ENCODE results near the gene FAM184A. TPM values are rescaled to one million over a fixed set of nuclear protein-coding genes. Genes with fewer than 3 reads are reported as not detected.
A peak's percentile ranks its signal among the peaks of the same experiment; 100 is the strongest.
"Not testable (repeated sequence)": the region's sequence is repeated elsewhere in the genome, so short reads cannot be mapped to it uniquely, and the experiment has no call there.

The FAM184A gene
- 8.7 TPM for total RNA-seq (ENCODE audit: insufficient read depth, low replicate concordance)

DNA sequence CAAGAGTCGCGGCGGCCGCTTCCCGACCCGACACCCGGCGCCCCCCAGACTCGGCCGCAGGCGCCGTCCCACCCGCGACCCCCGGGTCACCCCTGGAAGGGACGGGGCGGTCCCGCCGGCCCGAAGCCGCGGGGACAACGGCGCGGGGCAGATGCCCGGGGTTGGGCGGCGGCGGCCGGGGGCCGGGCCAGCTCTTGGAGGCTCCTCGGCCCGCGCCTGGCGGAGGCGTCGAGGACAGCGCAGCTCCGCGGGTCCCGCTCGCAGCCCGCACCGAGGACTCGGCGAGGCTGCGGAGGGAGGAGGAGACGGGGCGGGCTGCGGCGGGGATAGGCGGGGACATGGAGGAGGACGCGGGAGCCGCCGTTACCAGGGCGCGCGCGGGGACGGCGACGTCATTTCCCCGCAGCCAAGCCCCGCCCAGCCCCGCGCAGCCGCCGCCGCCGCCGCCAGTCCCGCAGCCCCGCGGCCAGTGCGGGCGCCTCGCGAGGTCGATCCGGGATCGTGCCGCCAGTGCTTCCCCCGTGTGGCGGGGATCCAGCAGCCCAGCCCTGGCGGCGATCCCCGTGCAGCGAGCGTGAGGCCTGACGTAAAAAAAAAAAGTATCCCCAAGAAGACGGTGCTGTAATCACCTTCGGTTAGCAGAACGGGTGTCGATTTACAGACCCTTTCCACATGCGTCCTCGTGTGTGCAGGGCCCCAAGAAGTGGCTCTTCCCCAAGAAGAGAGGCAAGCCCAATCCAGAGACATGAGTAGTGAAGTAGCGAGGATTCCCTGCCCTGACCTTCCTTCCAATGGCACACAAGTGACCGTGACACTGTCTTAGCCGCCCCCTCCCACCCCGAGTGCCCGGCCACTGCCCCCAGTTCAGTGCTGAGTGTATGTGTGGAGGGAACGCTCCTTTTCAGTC lies at the start of gene FAM184A:
TSS of gene FAM184A (minus strand) at position 289 of the 907 bp plus-strand sequence. CDS start 365 bp downstream, outside the sequence.
- DNase-seq (ENCODE audit: low spot score) = peak; percentile 53

- DNase-seq (ENCODE audit: low spot score) = no peak
Observed at GRCh38 chr6:119127627-119128026, 49.2 kb upstream of the FAM184A start.

GRCh38 chr6:119126826-119127225 lies 48.4 kb upstream of the FAM184A start:
- no peak for DNase-seq (ENCODE audit: low spot score)

GRCh38 chr6:119126140-119126539 lies 47.7 kb upstream of the FAM184A start:
- DNase-seq (ENCODE audit: low spot score) = no peak

- DNase-seq (ENCODE audit: low spot score) = no peak
Observed at GRCh38 chr6:119125576-119125975, 47.1 kb upstream of the FAM184A start.

GRCh38 chr6:119124079-119124824 lies 45.8 kb upstream of the FAM184A start:
- no peak for DNase-seq (ENCODE audit: low spot score)

GRCh38 chr6:119122336-119122735 lies 43.9 kb upstream of the FAM184A start:
- DNase-seq (ENCODE audit: low spot score) = no peak

- DNase-seq (ENCODE audit: low spot score) = no peak
Observed at GRCh38 chr6:119121367-119121766, 42.9 kb upstream of the FAM184A start.

DNA sequence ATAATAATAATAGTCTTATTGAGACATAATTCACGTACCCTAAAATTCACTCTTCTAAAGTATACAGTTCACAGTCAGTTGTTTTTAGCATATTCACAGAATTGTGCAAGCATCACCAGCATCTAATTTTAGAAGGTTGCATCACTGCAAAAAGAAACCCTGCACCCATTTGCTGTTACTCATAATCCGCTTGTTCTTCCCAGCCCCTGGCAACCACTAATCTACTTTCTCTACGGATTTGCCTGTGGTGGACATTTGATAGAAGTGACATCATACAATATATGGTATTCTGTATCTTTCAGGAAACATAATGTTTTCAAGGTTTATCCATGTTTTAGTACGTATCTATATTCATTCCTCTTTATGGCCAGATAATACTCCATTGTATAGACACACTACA lies 41.5 kb upstream of the FAM184A start:
- DNase-seq (ENCODE audit: low spot score) = peak; percentile 53

- DNase-seq (ENCODE audit: low spot score) = not testable (repeated sequence)
Observed at GRCh38 chr6:119119062-119119461, 40.6 kb upstream of the FAM184A start.

- DNase-seq (ENCODE audit: low spot score) = peak; percentile 28
Observed at GRCh38 chr6:119116712-119117281, 38.3 kb upstream of the FAM184A start.

- no peak for DNase-seq (ENCODE audit: low spot score)
Observed at GRCh38 chr6:119113961-119114360, 35.5 kb upstream of the FAM184A start.

DNA sequence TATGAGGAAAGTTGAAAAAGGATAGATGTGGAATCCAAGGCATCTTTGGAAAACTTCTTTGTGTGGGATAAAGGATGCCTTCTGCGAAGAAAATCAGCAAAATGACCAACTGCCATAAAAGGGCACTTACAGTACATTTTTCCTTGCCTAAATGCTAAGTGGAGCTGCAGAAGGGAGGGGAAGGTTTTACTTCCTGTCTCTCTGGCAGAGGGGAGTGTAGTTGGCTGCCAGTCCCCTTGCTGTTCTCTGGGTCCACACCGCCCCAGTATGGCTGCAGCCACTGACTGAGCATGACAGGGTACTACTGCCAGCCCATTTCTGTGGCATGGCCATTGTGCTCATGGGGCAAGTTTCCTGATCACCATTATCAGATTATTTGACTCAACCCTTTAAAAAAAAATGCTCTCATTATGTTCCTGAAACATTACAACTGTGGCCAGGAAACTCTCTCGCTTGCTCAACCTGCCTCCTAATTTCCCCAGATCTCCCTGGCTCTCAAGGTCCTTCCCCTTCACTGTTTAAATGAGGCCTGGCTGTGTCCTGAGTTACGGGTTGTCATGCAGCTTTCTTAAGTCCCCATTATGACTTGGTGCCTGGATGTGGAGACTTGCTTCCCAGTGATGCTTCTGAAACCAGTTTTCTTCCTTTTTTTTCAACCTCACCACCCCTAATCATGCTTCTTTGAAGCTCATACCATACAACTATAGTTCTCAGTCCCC lies 34.5 kb upstream of the FAM184A start:
- DNase-seq (ENCODE audit: low spot score) = peak; percentile 9

- DNase-seq (ENCODE audit: low spot score) = peak; percentile 72
Observed at GRCh38 chr6:119110601-119111548, 32.4 kb upstream of the FAM184A start.

GRCh38 chr6:119109654-119110325 lies 31.3 kb upstream of the FAM184A start:
- DNase-seq (ENCODE audit: low spot score) = no peak

DNA sequence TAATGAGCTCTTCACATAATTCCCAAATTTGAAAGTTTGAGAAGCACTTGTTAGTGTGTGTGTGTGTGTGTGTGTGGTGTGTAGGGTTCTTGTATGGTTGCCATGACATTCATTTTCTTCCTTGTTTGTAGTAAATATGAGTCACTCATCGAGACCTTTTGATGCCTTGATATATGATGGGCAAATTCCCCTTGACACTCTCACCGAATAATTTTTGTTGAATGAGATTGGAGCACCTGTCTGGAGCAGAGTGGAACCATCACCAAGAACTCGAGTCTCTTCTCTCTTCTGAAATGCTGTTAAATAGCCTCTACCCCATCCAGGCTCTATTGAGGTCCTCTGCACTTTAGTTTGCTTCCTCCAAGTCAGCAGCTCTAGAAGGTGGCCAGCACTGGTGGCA lies 29.6 kb upstream of the FAM184A start:
- no peak for DNase-seq (ENCODE audit: low spot score)

DNA sequence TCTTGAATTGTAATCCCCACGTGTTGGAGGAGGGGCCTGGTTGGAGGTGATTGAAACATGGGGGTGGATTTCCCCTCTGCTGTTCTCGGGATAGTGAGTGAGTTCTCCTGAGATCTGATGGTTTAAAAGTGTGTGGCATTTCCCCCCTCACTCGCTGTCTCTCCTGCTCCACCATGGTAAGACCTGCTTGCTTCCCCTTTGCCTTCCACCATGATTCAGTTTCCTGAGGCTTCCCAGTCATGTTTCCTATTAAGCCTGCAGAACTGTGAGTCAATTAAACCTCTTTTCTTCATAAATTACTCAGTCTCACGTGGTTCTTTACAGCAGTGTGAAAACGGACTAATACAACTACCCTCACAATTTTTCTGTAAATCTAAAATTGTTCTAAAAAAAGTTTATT lies 26.8 kb upstream of the FAM184A start:
- no peak for DNase-seq (ENCODE audit: low spot score)

GRCh38 chr6:119102901-119103300 lies 24.4 kb upstream of the FAM184A start:
- DNase-seq (ENCODE audit: low spot score) = no peak

DNA sequence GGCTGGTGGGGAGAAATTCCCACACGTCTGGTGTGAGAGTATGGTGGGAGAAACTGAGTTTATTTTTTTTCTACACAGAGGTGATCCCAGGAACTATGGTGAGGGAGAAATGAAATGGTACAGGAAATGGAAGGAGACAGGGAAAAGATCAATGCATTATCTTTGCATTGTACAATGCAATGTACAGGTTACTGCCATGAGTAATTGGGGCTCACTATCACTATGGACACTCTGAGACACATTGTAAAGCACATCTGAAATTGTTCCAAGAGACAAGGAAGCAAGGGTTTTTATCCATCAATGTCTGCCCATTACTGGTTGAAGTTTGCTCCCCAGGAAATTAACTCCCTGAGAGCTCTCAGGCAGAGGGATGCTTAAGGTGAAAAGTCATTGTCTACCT lies 21.7 kb upstream of the FAM184A start:
- DNase-seq (ENCODE audit: low spot score) = no peak

All from umbilical cord (tissue), 2 donors.